Fibroblast of lung (primary cell): ENCODE measurements around the gene TP73. TPM values are rescaled to one million over a fixed set of nuclear protein-coding genes. Genes with fewer than 3 reads are reported as not detected.

Experiments
- DNase-seq, 2 donors: peaks; one replicate each; pipeline versions ENCODE4 v3.0.0 to v3.0.0-alpha.2; 2010; ENCODE audit warnings: low read depth in 2 of 2
- H2AFZ ChIP-seq: 2 replicates; pipeline ENCODE4 v1.5.1; 2012; ENCODE audit warnings: low read length, control low read depth, inconsistent platforms
- H3K27ac ChIP-seq: 2 replicates; pipeline ENCODE4 v1.5.1; 2011; ENCODE audit warnings: low read length, control low read depth; ENCODE audit not compliant: insufficient read depth
- H3K27me3 ChIP-seq: 2 replicates; pipeline ENCODE4 v1.5.1; 2011; ENCODE audit warnings: mild to moderate bottlenecking, low read length; ENCODE audit not compliant: control insufficient read depth, insufficient read depth
- H3K36me3 ChIP-seq: 2 replicates; pipeline ENCODE4 v1.5.1; 2011; ENCODE audit warnings: low read length; ENCODE audit not compliant: control insufficient read depth, insufficient read depth
- H3K4me1 ChIP-seq: 2 replicates; pipeline ENCODE4 v1.5.1; 2011; ENCODE audit warnings: low read length; ENCODE audit not compliant: control insufficient read depth, insufficient read depth; ENCODE audit errors: extremely low read depth
- H3K4me2 ChIP-seq: 2 replicates; pipeline ENCODE4 v1.5.1; 2011; ENCODE audit warnings: low read length, control low read depth; ENCODE audit not compliant: insufficient read depth; ENCODE audit errors: extremely low read depth
- H3K4me3 ChIP-seq, 4 experiments: fragments of 200-600 bp in 1 of 4; sonication (generic) in 1 of 4; replicated peaks in 1 of 4; 2 replicates each; pipeline ENCODE4 v1.5.1; 2011 to 2016; ENCODE audit warnings: low read length in 4 of 4, low read depth in 3 of 4, mild to moderate bottlenecking in 3 of 4, control low read depth in 2 of 4, inconsistent platforms in 1 of 4, mixed read lengths in 1 of 4; ENCODE audit not compliant: insufficient read depth in 1 of 4; ENCODE audit errors: control extremely low read depth in 1 of 4
- H3K79me2 ChIP-seq: 2 replicates; pipeline ENCODE4 v1.5.1; 2012; ENCODE audit warnings: mild to moderate bottlenecking, low read length, inconsistent platforms; ENCODE audit not compliant: control insufficient read depth, insufficient read depth
- H3K9ac ChIP-seq: 2 replicates; pipeline ENCODE4 v1.5.1; 2011; ENCODE audit warnings: mild to moderate bottlenecking, low read length, control low read depth; ENCODE audit not compliant: insufficient read depth
- H3K9me3 ChIP-seq: 2 replicates; pipeline ENCODE4 v1.5.1; 2012; ENCODE audit warnings: low read depth, low read length; ENCODE audit not compliant: control insufficient read depth, insufficient read depth
- H4K20me1 ChIP-seq: 2 replicates; pipeline ENCODE4 v1.5.1; 2011; ENCODE audit warnings: low read length; ENCODE audit not compliant: control insufficient read depth, insufficient read depth; ENCODE audit errors: extremely low read depth
- CTCF ChIP-seq, 2 donors: IDR thresholded peaks in 1 of 2; conservative IDR thresholded peaks in 1 of 2; 1 replicate in 1 of 2; 2 replicates in 1 of 2; pipeline ENCODE4 v1.5.1; 2011 to 2012; ENCODE audit warnings: low read length in 2 of 2, control low read depth in 1 of 2, inconsistent platforms in 1 of 2, low read depth in 1 of 2, mild to moderate bottlenecking in 1 of 2
- EZH2 ChIP-seq: IDR thresholded peaks from 2 replicates; pipeline ENCODE4 v1.5.1; 2012; ENCODE audit warnings: low read length, control low read depth, mild to moderate bottlenecking; ENCODE audit errors: missing control alignments
- polyA plus RNA-seq, 2 donors: library from polyadenylated mRNA; depleted of rRNA in 1 of 2; stranded (reverse) in 1 of 2; unstranded in 1 of 2; fragments of >200 nt; gene quantifications; 2 replicates each; pipeline ENCODE4 v1.2.1, GENCODE V29; 2011 to 2012; ENCODE audit warnings: missing spikeins in 1 of 2
- total RNA-seq: library from RNA; depleted of rRNA; stranded (reverse); fragments of >200 nt; gene quantifications from 2 replicates; pipeline ENCODE4 v1.2.1, GENCODE V29; 2014

The TP73 gene
- total and polyA plus RNA-seq, 2 donors (not counting 1 experiment from before 2014, with no cell fraction given): not detected

- Histone ChIP-seq H3K9ac (no peak overlapping the region), H2AFZ (no peak overlapping the region), H3K9me3 (no peaks in the 10 kb centered on the region), H3K27ac (no peak overlapping the region), H3K4me1 (peaks cover 4% of the 10 kb centered on the region), H3K27me3 (no peaks in the 10 kb centered on the region), H4K20me1 (no peaks in the 10 kb centered on the region), H3K4me2 (no peak overlapping the region), H3K4me3 (peak overlapping the region in 2 of 4 experiments; percentile 35 to 73), H3K79me2 (no peaks in the 10 kb centered on the region), H3K36me3 (peaks cover 3% of the 10 kb centered on the region)
- DNase-seq: no peak
- TF ChIP-seq EZH2: no peak
- no peak for TF ChIP-seq CTCF (conservative IDR thresholded peaks at IDR 0.05 in 1 of 2, IDR thresholded peaks at IDR 0.05 in 1 of 2; ENCODE audit: low read depth in 1 of 2, low read length in 2 of 2)
Measured at GRCh38 chr1:3745590-3746381, 93.5 kb downstream of the TP73 start.

GRCh38 chr1:3746389-3746829 lies 94.1 kb downstream of the TP73 start:
- H4K20me1 ChIP-seq: no peaks in the 10 kb centered on the region
- TF ChIP-seq CTCF (conservative IDR thresholded peaks at IDR 0.05 in 1 of 2, IDR thresholded peaks at IDR 0.05 in 1 of 2; ENCODE audit: low read depth in 1 of 2, low read length in 2 of 2): no peak
- TF ChIP-seq EZH2: no peak
- peak overlapping the region; percentile 62 for H3K9ac ChIP-seq
- H3K79me2 ChIP-seq: no peaks in the 10 kb centered on the region
- DNase-seq: peak in 1 of 2 donors; percentile 14
- H3K27me3 ChIP-seq: no peaks in the 10 kb centered on the region
- no peaks in the 10 kb centered on the region for H3K9me3 ChIP-seq
- peaks cover 3% of the 10 kb centered on the region for H3K36me3 ChIP-seq
- peaks cover 4% of the 10 kb centered on the region for H3K4me1 ChIP-seq
- H3K27ac ChIP-seq: no peak overlapping the region
- H3K4me2 ChIP-seq: peak overlapping the region; percentile 77
- H3K4me3 ChIP-seq: peak overlapping the region; percentile 35 to 74 (median 64)
- no peak overlapping the region for H2AFZ ChIP-seq

- TF ChIP-seq EZH2 (no peak), CTCF (conservative IDR thresholded peaks at IDR 0.05 in 1 of 2, IDR thresholded peaks at IDR 0.05 in 1 of 2; ENCODE audit: low read depth in 1 of 2, low read length in 2 of 2) (no peak)
- H4K20me1 ChIP-seq: no peaks in the 10 kb centered on the region
Measured at GRCh38 chr1:3746830-3747521, 94.7 kb downstream of the TP73 start.

More at GRCh38 chr1:3746830-3747521, 94.7 kb downstream of the TP73 start:
- Histone ChIP-seq H3K4me3 (peak overlapping the region; percentile 54 to 74 (median 64)), H3K9ac (peak overlapping the region; percentile 62), H3K4me1 (peaks cover 4% of the 10 kb centered on the region), H2AFZ (peak overlapping the region; percentile 64), H3K9me3 (no peaks in the 10 kb centered on the region), H3K27ac (no peak overlapping the region), H3K79me2 (no peaks in the 10 kb centered on the region), H3K27me3 (no peaks in the 10 kb centered on the region), H3K4me2 (peak overlapping the region; percentile 82), H3K36me3 (peaks cover 3% of the 10 kb centered on the region)
- DNase-seq: peak; percentile 69 to 74
